Jurkat, Clone E6-1 (cell line): ENCODE results near the gene TNNT3.

Experiments
- DNase-seq: peaks from one replicate; pipeline ENCODE4 v3.0.0-alpha.2; 2011; ENCODE audit warnings: low read depth, low spot score
- H3K4me3 ChIP-seq: 2 replicates; pipeline ENCODE4 v1.5.1; 2011; ENCODE audit warnings: mild to moderate bottlenecking, low read length, control low read depth, moderate library complexity

Gene TNNT3

DNA sequence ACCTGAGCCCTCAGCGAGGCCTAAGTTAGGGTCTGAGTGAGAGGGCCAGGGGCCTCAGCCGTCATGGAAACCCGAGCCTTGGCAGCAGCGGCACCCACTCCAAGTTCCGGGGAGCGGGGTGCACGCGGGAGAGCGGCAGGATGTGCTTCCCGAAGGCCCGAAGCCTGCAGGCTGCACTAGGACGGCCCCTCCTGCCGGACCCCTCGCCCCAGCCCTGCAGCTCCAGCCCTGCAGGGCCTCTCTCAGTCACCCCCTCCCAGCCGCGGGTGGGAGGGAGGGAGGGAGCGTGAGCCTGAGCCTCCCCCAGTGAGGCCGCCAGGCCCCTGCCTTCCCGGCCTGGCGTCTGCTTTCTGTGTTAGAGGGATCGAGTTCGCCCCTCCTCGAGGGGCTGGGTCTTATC is 50.3 kb downstream of the TNNT3 start:
- DNase-seq: no peak
- H3K4me3 ChIP-seq: no peak overlapping the region

DNA sequence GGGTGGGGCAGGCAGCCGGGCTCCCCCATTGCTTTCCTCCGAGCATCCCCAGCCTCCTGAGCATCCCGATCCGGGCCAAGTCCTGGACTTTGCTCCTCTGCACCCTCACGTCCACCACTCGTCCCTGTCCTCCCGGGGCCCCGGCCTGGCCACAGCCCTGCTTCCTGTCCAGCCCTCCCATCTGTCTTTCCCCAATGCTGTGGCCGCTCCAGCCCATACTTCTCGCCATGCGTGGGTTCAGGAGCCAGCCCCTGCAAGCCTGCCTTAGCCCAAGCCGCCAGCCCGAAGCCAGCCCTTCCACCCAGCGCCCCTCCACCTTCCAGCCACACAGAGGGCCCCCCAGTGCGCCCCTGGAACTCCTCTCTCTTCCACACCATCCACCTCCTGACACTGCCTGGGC is 51.5 kb downstream of the TNNT3 start:
- no peak overlapping the region for H3K4me3 ChIP-seq
- no peak for DNase-seq

DNA sequence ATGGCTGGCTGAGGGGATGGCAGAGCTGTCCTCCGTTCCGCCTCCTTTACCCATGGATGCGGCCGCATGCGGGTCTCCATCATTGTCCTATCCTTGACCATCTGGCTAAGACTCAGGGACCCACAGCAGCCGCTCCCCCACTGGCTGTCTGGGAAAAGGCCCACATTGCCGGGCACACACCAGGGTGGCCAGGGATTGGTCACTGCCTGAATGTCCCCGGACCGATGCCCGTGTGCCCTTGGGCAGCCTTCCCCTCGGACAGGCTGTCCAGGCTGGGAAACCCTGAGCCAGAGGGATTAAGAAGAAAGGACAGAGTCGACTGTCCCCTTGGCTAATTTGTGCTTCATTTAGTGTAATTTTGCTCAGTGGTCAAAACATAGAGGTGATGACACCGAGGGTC is 55.7 kb downstream of the TNNT3 start:
- no peak for DNase-seq
- no peak overlapping the region for H3K4me3 ChIP-seq

DNA sequence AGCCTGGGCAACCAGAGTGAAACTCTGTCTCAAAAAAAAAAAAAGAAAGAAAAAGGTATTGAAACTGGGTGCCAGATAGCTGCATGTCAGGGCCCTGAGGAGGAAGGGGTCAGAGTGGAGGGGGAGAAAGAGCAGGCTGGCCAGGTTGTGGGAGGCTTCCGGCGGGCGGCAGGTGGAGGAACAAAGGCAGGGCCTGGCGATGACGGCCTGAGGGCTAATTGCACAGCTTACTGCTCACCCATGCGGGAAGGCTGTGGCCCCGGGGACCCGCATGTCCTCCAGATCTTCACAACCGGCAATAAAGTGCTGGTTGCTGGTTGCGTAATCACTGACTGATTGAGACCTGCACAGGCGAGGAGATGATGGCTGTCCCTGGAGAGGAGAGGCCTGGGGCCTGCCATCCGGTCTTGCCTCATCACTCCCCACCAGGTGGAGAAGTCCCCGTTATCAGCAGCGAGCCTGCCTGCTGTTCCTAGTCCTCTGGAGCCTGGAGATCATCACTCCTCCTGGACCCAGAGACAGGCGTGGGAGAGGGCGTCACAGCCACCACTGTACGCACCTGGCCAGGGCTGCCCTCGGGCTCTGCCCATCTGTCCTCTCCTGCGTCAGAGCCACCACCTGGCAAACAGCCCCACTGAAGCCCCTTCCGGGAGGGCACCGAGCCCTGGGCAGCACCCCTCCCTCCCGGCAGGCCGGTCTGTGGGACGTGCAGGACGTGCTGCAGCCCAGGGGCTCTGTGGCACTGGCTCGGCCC is 59.4 kb downstream of the TNNT3 start:
- no peak for DNase-seq
- H3K4me3 ChIP-seq: no peak overlapping the region

DNA sequence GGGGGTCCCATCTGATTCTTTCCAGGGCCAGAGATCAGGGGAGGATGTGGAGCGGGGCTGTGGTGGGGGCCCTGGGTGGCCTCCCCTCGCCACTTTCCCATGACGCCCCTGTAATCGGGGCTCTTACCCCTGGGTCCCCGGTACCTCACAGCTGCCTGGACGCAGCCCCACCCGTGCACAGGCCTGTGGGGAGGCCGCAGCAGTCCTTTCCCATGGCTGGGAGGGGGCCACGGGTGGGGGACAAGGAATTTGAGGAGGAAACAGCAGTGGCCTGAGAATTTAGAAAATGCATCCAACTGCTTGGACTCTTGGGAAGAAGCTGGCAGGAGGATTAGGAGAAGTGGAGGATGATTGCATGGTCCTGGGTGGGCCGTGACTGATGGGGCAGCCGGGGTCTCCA is 60.1 kb downstream of the TNNT3 start:
- DNase-seq: no peak
- H3K4me3 ChIP-seq: no peak overlapping the region

DNA sequence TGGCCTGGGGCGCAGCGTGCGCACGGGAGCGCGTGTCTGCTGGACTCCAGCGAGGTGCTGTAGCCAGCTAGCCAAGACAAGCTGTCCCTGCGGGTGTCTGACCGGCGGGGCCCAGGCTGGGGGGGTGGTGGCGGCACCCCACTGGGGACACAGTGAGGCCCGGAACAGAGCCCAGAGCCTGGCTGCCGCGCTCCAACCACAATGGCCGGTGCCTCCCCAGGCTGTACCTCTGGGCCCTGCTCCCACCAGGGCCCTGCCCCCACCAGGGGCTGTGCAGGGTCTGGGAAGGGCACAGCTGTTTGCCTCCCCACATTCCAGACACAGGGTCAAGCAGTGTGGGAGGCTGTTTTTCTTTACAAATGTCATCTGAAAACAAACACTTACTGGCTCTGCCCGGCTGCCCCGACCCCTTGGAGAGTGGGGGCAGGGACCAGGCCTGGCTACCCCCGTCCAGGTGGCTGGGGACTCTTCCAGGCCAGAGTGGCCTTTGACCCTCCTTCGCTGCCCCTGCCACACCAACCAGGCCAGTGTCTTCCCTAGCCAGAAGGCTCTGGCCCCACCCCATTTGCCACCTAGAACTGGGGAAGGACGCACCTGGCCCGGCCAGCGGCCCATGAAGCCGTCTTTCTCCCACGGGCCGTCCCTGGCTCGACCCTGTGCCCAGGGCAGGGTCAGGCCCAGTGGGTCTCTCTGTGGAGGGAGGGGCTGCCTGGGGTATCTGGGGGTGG is 63.5 kb downstream of the TNNT3 start:
- DNase-seq: no peak

DNA sequence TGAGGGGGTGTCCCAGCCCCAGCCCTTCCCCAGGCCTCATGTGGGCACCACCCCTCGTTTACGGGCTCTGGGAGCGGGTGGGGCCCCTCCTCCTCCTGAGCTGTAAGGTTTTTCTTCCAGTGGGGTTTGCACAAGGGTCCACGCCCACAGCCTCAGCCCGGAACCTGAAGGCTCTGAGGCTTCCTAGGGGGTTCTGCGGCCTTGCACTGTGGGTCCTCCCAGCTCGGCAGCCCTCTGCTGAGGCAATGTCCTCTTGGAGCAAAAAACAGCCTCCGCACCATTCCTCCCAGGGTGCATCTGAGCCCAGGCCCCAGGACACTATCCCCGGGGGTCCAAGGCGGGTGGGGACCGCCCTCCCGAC is 64.1 kb downstream of the TNNT3 start:
- DNase-seq: no peak
- H3K4me3 ChIP-seq: no peak overlapping the region

More for the DNA sequence above, 63.5 kb downstream of the TNNT3 start:
- no peak overlapping the region for H3K4me3 ChIP-seq

DNA sequence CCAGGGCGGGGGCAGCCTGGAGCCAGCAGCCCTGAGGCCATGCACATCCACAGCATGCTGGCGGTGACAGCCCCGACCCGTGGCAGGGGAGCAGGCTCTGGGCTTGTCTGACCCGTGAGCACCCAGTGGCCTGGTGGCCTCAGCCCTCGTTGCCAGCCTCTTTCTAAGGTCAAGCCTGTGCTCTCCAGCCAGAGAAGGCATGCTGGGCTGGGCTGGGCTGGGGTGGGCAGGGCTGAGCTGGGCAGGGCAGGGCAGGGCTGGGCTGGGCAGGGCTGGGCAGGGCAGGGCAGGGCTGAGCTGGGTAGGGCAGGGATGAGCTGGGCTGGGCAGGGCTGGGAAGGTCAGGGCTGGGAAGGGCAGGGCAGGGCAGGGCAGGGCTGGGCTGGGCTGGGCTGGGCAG is 67.5 kb downstream of the TNNT3 start:
- no peak overlapping the region for H3K4me3 ChIP-seq
- no peak for DNase-seq

DNA sequence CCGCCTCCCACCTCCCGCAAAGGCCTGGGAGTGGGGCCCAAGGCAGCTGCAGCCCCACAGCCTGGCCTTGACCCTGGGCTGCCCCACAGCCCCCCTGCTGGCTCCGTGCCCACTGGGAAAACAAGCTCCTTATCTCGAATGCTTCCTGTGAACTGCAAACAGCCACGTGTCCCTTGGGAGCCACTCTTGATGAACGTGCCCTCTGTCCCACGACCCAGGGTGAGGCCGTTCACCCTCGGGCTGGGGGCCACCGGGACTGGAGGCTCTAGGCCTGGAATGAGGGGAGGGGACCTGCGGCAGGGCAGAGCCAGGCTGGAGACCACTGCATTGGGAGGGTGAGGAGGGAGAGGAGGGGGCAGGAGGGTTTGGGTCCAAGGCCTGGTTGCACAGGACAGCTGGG is 68.7 kb downstream of the TNNT3 start:
- no peak overlapping the region for H3K4me3 ChIP-seq
- no peak for DNase-seq
